ENCODE data around the gene EGFL6.
"Not testable (repeated sequence)": the region's sequence is repeated elsewhere in the genome, so short reads cannot be mapped to it uniquely, and the experiment has no call there.

EGFL6 gene

DNA sequence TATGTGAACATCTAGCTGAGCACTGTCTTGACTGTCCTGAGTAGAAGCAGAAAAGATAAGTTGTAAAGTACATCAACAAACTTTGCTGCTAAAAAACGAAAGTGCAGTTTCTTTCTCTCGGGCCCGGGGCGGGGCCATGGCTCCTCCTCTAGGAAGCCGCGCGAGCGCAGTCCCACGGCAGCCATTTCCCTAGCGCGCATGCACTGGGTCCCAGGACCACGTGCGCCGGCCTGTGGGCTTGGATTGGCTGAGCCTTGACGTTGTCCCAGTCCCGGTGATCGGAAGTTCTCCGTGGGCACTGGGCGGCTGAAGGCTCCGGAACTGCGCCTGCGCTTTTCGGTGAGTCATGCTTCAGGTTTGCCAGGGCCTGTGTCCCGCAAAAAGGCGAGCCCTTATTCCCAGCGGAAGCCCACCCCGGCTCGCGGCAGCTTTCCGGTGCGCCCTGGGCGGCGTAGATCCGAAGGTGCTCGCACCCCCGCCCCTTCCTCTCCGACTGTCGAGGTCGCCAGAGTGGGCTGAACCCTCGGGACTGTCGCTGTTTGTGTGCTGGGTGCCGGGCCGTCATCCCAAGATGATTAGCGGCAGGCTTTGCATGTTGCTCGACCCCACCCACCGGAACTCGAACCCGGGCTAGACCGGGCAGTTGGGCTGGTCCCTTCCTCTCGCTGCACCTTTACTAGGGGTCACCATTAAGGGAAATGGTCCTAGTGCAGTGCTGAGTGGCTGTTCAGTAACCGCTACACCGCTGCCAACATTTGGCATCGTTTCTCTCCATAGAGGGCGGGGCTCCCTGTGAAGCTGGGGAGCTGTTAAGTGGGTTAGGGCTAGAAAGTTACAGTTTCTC, 83.7 kb downstream of the EGFL6 start, which contains the start of gene TCEANC:
TSS of gene TCEANC (plus strand) at position 292 of the 844 bp plus-strand sequence. CDS start 9,368 bp downstream, outside the sequence.
- peak; percentile 84 to 92 for DNase-seq (ENCODE audit: low read depth in 2 of 2)

DNA sequence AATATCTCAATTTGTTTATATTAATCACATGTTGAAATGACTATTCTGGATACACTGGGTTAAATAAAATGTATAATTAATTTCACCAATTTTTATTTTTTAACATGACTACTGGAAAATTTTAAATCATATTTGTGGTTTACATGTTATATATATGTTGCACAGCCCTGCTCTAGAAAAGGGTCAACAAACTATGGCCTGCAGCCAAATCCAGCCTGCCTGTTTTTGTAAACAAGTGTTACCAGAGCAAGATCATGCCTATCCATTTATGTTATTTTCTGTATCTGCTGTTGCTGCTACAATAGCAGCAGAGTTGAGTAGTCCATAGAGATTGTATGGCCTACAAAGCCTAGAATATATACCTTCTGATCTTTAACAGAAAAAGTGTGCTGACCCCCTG, 84.7 kb downstream of the EGFL6 start:
- DNase-seq (ENCODE audit: low read depth in 2 of 2) = no peak

DNA sequence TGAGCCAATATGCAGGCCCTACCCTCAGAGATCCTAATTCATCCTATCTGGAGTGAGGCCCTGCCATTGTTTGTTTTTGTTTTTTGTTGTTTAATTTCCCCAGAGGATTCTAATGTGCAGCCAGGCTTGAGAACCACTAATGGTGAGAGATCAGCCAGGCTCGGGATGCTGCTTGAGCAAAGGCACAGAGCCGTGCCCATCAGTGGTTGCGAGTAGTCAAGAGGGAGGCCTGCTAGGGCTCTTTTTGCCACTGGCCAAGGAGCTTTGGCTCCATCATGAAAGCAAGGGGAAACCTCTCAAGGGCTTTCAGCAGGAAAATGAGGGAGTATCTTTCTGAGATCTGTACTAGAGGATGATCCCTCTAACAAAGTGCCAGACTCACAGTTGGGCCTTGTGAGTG, 86.3 kb downstream of the EGFL6 start:
- no peak for DNase-seq (ENCODE audit: low read depth in 2 of 2)

DNA sequence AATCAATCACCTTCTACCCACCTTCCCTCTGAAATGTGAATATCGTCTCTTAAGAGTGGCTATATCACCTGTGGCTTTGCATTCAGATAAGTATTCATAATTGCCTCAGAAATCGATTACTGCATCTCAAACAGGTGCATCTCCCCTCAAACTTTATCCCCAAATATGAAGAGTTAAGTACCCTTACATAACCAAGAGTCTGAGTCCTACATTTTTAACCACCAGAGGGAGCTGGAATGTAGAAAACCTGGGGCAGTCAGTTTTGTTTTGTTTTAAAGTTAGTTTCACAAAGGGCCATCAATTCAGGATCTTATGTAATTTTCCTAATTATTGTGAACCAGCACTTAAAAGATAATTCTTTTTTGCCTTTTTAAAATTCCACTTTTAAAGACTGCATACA, 89.2 kb downstream of the EGFL6 start:
- DNase-seq (ENCODE audit: low read depth in 2 of 2) = no peak

DNA sequence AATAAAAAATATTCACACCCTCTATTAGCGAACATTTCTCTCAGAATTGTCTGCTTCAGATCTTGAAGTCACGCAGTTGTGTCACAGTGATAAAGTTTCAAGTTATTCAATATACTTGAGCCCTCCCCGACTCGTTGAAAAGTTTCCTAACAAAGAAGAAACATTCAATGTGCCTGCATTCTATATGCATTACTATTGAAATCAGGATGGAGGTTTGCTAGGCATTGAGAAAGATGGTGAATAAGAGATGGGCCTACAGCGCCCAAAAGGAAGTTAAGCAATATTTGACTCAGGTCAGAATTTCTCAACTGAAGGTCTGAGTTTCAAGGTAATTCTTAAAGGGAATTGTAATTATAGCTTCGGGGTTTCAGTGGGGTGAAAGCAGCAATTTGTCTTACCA, 89.7 kb downstream of the EGFL6 start:
- DNase-seq (ENCODE audit: low read depth in 2 of 2) = no peak

DNA sequence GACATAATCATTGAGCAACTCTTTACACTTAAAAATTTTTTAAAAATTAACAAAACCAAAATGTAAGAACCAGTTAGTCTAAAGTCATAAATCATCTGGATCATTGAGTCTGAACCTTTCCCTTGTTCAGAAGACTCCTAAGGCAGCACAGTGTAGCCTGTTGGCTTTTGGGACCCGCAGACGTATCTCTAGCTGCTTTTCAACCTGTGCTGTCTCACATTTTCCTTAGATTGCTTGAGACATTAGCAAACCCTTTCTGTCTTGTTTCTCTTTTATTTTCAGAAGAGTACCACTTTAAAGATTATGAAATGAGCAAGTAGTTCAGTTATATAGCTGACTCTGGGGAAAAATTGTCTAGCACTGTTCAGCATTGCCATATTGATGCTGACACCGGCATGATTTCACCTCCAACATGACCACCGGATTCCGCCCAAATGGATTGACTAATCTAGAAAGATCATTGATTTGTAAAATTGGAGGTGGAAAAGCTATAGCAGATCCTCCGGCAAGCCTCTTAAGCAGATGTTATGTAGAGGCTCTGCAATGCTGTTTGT, 92.4 kb downstream of the EGFL6 start:
- DNase-seq (ENCODE audit: low read depth in 2 of 2) = no peak

DNA sequence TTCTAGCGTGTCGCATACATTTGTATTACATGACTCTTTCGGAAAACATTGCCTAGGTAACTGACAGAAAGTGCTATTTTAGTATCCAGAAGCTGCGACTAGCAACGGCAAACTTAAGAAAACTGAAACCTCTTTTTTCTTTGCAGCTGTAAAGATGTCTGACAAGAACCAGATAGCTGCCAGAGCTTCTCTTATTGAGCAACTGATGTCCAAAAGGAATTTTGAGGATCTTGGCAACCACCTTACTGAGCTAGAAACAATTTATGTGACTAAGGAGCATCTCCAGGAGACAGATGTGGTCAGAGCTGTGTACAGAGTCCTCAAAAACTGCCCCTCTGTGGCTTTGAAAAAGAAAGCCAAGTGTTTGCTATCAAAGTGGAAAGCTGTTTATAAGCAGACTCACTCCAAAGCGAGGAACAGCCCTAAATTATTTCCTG, 93.0 kb downstream of the EGFL6 start:
- no peak for DNase-seq (ENCODE audit: low read depth in 2 of 2)

DNA sequence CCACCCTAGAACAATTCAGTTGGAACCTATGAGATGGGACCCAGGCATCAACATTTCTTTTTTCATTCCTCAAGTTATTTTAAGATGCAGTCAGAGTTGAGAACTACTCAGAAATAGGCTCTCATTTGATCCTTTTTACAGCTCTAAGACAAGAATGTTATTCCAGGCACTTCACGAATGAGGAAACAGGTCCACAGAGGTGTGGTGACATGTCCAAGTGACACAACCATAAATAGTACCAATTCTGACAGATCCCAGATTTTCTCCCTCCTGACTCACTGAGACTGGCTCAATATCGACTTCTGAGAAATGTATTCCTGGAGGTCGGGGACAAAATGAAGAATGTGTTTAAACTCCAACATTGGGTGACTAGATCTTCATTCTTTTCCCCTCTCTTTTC, 94.6 kb downstream of the EGFL6 start:
- DNase-seq (ENCODE audit: low read depth in 2 of 2) = no peak

DNA sequence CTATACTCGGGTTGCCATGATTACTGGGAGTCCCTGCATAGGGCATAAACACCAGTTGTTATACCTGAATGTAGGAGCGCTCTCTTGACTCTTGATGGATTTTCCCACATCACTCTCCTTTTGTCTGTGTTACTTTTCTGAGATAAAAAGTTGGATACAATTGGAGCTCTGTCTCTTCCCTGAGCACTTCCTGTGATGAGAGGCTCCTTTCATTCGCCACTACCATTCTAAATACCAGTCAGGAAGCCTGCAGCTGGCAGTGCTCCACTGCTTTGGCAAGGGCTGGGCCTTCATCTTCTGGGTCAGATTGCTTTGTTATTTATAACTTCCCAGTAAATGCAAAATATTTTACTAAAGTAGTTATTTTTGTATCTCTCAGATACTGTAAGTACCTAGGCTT, 97.4 kb downstream of the EGFL6 start:
- DNase-seq (ENCODE audit: low read depth in 2 of 2) = no peak

DNA sequence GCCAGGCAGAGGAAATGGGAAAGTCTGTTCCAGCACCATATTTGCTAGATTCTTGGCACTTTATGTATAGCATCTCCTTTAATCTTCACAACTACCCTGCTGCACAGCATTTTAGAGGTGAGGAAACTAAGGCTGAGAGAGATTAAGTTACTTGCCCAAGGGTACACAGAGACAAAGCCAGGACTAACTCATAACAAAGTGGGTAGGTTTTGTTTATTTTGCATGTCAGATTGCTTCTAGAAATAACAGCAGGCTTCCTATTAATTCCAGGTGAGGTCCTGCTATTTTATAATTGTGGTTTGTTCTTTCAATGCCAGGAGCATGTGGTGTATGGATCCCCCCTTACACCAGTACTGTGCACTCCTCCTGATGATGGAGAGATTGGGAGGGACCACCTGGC, 98.5 kb downstream of the EGFL6 start:
- DNase-seq (ENCODE audit: low read depth in 2 of 2) = no peak

DNA sequence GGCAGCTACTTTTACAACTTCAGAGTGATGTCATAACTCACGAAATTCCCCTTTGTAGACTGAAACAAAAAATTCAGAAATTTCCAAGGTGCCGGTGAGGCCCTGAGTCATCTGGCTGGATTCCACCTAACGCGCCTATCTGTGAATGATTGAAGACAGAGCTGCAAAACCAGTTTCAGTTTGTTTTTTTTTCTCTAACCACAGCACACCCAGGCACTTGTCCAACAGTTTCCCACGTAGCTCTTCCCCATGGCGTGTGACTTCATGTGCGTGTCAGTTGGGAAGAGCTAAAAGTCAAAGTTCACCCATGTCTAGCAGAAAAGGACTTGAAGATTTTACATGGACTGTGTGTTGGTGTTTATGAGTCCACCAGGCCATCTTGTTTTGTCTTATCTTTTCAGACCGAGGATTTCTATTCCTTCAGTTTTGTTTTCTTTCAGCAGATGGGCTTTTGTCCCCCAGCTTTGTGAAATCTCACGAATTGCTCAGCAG, 99.9 kb downstream of the EGFL6 start:
- no peak for DNase-seq (ENCODE audit: low read depth in 2 of 2)

DNA sequence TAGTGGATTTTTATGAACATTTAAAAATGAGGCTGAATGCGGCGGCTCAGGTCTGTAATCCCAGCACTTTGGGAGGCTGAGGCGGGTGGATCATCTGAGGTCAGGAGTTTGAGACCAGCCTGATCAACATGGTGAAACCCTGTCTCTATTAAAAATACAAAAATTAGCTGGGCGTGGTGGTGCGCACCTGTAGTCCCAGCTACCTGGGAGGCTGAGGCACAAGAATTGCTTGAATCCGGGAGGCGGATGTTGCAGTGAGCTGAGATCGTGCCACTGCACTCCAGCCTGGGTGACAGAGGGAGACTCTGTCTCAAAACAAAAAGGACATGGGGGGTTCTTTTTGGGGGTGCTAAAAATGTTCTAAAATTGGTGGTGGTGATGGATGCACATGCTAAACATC, 100.4 kb downstream of the EGFL6 start:
- DNase-seq (ENCODE audit: low read depth in 2 of 2) = not testable (repeated sequence)

DNA sequence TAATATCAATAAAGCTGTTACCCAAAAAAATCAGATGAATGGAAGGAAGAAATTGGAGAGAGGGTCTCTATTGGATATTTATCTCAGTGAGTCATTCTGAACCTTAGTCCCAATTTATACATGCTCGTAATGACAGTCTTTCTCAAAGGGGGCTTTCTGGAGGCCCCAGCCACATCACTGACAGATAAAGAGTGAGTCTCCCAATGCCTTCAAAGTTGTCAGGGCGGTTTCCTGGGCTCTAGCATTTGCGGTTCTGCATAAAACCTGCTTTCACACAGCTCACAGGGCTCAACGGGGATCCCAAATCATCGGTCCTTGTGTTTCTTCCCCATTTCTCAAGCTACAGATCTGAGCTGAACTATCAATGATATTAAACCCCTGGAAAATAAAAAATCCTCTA, 100.8 kb downstream of the EGFL6 start:
- DNase-seq (ENCODE audit: low read depth in 2 of 2) = no peak

DNA sequence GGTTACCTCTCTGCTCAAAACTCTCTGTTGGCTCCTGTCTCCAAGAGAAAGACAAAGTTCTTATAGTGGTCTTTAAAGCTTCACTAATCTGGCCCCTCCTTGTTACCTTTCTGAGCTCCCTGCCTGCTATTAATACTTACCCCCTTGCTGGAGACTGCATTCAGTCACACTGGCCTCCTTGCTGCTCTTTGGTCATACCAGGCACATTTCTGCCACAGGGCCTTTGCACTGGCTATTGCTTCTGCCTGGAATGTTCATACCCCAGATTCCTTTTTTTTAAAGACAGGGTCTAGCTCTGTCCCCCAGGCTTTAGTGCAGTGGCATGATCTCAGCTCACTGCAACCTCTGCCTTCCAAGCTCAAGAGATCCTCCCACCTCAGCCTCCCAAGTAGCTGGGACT, 103.6 kb downstream of the EGFL6 start:
- no peak for DNase-seq (ENCODE audit: low read depth in 2 of 2)

DNA sequence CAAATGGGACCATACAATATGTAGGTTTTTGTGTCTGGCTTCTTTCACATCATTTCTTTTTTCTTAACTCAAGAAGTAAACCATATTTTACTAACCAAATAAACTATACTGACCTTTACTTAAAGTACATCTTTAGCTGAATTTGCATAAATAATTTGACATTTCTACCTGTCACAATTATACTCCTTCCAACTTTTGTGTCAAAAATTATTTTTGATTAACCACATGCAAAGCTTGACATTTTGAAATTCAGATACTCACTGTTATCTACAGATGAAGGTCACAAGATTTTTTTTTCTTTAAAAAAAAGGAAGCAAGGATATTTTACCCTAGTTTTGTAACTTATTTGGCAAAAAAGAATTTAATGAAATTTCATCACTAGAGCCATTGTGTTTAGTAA, 107.5 kb downstream of the EGFL6 start:
- DNase-seq (ENCODE audit: low read depth in 2 of 2) = no peak

DNA sequence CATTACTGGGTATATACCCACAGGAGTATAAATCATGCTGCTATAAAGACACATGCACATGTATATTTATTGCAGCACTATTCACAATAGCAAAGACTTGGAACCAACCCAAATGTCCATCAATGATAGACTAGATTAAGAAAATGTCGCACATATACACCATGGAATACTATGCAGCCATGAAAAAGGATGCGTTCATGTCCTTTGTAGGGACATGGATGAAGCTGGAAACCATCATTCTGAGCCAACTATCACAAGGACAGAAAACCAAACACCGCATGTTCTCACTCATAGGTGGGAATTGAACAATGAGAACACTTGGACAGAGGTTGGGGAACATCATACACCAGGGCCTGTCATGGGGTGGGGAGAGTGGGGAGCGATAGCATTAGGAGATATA, 110.3 kb downstream of the EGFL6 start:
- DNase-seq (ENCODE audit: low read depth in 2 of 2) = not testable (repeated sequence)

DNA sequence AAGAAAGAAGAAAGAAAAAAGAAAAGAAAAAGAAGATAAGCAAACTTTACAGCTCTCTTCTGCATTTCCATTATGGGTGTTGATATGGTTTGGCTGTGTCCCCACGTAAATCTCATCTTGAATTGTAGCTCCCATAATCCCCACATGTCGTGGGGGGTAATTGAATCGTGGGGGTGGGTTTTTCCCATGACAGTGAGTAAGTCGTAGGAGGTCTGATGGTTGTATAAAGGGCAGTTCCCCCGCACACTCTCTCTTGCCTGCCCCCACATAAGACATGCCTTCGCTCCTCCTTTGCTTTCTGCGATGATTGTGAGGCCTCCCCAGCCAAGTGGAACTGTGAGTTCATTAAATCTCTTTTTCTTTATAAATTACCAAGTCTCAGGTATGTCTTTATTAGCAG, 112.2 kb downstream of the EGFL6 start:
- DNase-seq (ENCODE audit: low read depth in 2 of 2) = no peak
